Activated CD4-positive, alpha-beta T cell treated with anti-CD3 and anti-CD28 coated beads, Interleukin-2, amount 50 U/mL, for 1 hour (primary cell): ENCODE results near the gene VPS13C.
"Not testable (repeated sequence)": the region's sequence is repeated elsewhere in the genome, so short reads cannot be mapped to it uniquely, and the experiment has no call there.

Experiments
- DNase-seq: peaks from one replicate; pipeline ENCODE4 v3.0.0-alpha.2; 2020

Gene VPS13C

GRCh38 chr15:62068810-62069167 lies 8.5 kb upstream of the VPS13C start:
- DNase-seq, result no peak

- peak; percentile 11 for DNase-seq
Measured at GRCh38 chr15:62068071-62068809, 8.0 kb upstream of the VPS13C start.

- peak; percentile 10 for DNase-seq
Measured at GRCh38 chr15:62067448-62068044, 7.3 kb upstream of the VPS13C start.

- DNase-seq, result peak; percentile 57
Measured at GRCh38 chr15:62066663-62067447, 6.6 kb upstream of the VPS13C start, which contains the start of gene C2CD4A. C2CD4A (plus strand) TSS chr15:62066977; CDS start chr15:62067614, 637 bp downstream.

- no peak for DNase-seq
Measured at GRCh38 chr15:62063825-62064635, 3.8 kb upstream of the VPS13C start.

GRCh38 chr15:62060896-62061280 lies 641 bp upstream of the VPS13C start:
- DNase-seq, result no peak

GRCh38 chr15:62059816-62060112 lies 483 bp downstream of the VPS13C start:
- peak; percentile 42 for DNase-seq

GRCh38 chr15:62059108-62059815 lies 985 bp downstream of the VPS13C start:
- no peak for DNase-seq

GRCh38 chr15:62058327-62059028 lies 1.8 kb downstream of the VPS13C start:
- DNase-seq, result no peak

GRCh38 chr15:62057341-62057980 lies 2.8 kb downstream of the VPS13C start:
- DNase-seq, result no peak

- no peak for DNase-seq
Measured at GRCh38 chr15:62054979-62055378, 5.3 kb downstream of the VPS13C start.

- no peak for DNase-seq
Measured at GRCh38 chr15:62053439-62054085, 6.7 kb downstream of the VPS13C start.

GRCh38 chr15:62052713-62053112 lies 7.5 kb downstream of the VPS13C start:
- no peak for DNase-seq

GRCh38 chr15:62051166-62051565 lies 9.1 kb downstream of the VPS13C start:
- no peak for DNase-seq

GRCh38 chr15:62050115-62050514 lies 10.1 kb downstream of the VPS13C start:
- no peak for DNase-seq

GRCh38 chr15:62048254-62048653 lies 12.0 kb downstream of the VPS13C start:
- DNase-seq, result not testable (repeated sequence)

GRCh38 chr15:62047282-62047827 lies 12.9 kb downstream of the VPS13C start:
- no peak for DNase-seq

GRCh38 chr15:62046078-62046743 lies 14.0 kb downstream of the VPS13C start:
- DNase-seq, result no peak

- no peak for DNase-seq
Measured at GRCh38 chr15:62035256-62035924, 24.9 kb downstream of the VPS13C start.
